Rectal smooth muscle tissue (tissue), 1 donor: Measurements from ENCODE around the gene IRGQ.
"Not testable (repeated sequence)": the region's sequence is repeated elsewhere in the genome, so short reads cannot be mapped to it uniquely, and the experiment has no call there.

Source experiments
- H3K27ac ChIP-seq: one replicate; pipeline ENCODE4 v1.7.0; 2013; ENCODE audit warnings: low read depth, low read length, inconsistent platforms
- H3K27me3 ChIP-seq: one replicate; pipeline ENCODE4 v1.7.0; 2013; ENCODE audit warnings: low read length; ENCODE audit not compliant: control insufficient read depth, insufficient read depth
- H3K36me3 ChIP-seq: one replicate; pipeline ENCODE4 v1.7.0; 2013; ENCODE audit warnings: low read length; ENCODE audit not compliant: control insufficient read depth, insufficient read depth
- H3K4me1 ChIP-seq: one replicate; pipeline ENCODE4 v1.7.0; 2013; ENCODE audit warnings: low read length; ENCODE audit not compliant: control insufficient read depth, insufficient read depth
- H3K4me3 ChIP-seq: one replicate; pipeline ENCODE4 v1.7.0; 2013; ENCODE audit warnings: low read length
- H3K9ac ChIP-seq: one replicate; pipeline ENCODE4 v1.7.0; 2013; ENCODE audit warnings: low read length

IRGQ gene

GRCh38 chr19:43595999-43596841 is at the start of gene IRGQ, which contains the start of gene ZNF576:
Gene IRGQ, minus strand, starts transcription at chr19:43596134. Its CDS starts 796 bp downstream, at chr19:43595338.
Gene ZNF576, plus strand, starts transcription at chr19:43596595. Its CDS starts 514 bp downstream, at chr19:43597109.
- Histone ChIP-seq H3K27ac (peak within 1 kb of the TSS; percentile 100), H3K4me3 (peak within 1 kb of the TSS; percentile 76), H3K27me3 (no peaks in the 10 kb centered on the region), H3K36me3 (peaks cover 21% of the 10 kb centered on the region), H3K4me1 (peaks cover 13% of the 10 kb centered on the region), H3K9ac (peak within 1 kb of the TSS; percentile 92)

DNA sequence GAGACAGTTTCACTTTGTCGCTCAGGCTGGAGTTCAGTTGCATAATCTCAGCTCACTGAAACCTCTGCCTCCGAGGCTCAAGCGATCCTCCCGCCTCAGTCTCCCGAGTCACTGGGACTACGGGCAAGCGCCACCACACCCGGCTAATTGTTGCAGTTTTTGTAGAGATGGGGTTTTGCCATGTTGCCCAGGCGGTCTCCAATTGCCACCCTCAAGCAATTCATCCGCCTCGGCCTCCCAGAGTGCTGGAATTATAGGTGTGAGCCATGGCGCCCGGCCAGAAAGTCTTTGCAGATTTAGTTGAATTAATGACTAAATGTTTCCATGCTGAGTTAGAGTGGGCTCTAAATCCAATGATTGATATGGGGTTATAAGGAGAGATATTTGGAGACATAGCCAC is 48.2 kb upstream of the IRGQ start:
- H3K36me3 ChIP-seq = no peaks in the 10 kb centered on the region
- no peak overlapping the region for H3K9ac ChIP-seq
- no peak overlapping the region for H3K27ac ChIP-seq
- H3K4me3 ChIP-seq = no peak overlapping the region
- peaks cover under 1% of the 10 kb centered on the region for H3K27me3 ChIP-seq
- peaks cover 7% of the 10 kb centered on the region for H3K4me1 ChIP-seq

DNA sequence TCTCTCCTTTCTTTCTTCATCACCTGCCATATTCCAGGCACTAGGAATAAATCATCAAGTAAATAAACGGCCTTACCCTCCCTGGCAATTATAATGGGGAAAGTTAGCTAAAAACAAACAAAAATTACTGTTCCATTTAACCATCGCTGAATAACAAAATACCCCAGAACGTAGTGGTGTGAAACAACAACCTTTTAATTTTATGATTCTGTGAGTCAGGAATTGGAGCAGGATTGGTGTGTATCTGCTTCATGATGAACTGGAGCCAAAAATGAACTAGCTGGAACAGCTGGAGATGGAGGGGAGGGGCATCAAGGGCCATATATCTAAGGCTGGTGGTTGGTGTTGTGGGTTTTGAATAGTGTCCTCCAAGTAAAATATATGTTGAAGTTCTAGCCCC is 47.4 kb upstream of the IRGQ start:
- Histone ChIP-seq H3K4me1 (peaks cover 7% of the 10 kb centered on the region), H3K27ac (no peak overlapping the region), H3K27me3 (peaks cover 8% of the 10 kb centered on the region), H3K4me3 (no peak overlapping the region), H3K36me3 (no peaks in the 10 kb centered on the region), H3K9ac (no peak overlapping the region)

- Histone ChIP-seq H3K4me1 (peaks cover 7% of the 10 kb centered on the region), H3K9ac (no peak overlapping the region), H3K4me3 (no peak overlapping the region), H3K27ac (no peak overlapping the region), H3K36me3 (no peaks in the 10 kb centered on the region), H3K27me3 (peaks cover 8% of the 10 kb centered on the region)
These were observed 46.6 kb upstream of the IRGQ start for GRCh38 chr19:43642531-43642930.

- Histone ChIP-seq H3K4me3 (no peak overlapping the region), H3K9ac (no peak overlapping the region), H3K36me3 (no peaks in the 10 kb centered on the region), H3K27ac (no peak overlapping the region), H3K4me1 (peaks cover 7% of the 10 kb centered on the region), H3K27me3 (peaks cover 8% of the 10 kb centered on the region)
These were observed 45.4 kb upstream of the IRGQ start for GRCh38 chr19:43641333-43641732.

DNA sequence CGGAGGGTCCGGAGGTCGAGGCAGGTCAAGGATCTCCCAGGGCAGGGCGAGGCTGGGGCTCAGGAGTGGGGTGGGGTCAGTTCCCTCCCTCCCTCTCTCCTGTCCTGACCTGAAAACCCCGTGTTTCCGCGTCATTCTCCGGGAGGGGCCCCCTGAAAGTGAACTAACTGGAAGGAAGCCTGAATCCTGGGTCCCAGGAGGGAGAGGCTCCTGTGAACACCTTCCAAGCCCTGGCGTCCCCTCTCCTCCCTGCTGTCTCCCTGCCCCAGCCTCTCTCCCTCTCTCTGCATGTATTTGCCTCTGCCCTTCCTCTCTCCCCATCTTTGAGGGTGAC is 44.5 kb upstream of the IRGQ start:
- no peak overlapping the region for H3K9ac ChIP-seq
- peaks cover 11% of the 10 kb centered on the region for H3K27me3 ChIP-seq
- peaks cover 7% of the 10 kb centered on the region for H3K4me1 ChIP-seq
- H3K36me3 ChIP-seq = no peaks in the 10 kb centered on the region
- peak overlapping the region; percentile 74 for H3K4me3 ChIP-seq
- H3K27ac ChIP-seq = no peak overlapping the region

DNA sequence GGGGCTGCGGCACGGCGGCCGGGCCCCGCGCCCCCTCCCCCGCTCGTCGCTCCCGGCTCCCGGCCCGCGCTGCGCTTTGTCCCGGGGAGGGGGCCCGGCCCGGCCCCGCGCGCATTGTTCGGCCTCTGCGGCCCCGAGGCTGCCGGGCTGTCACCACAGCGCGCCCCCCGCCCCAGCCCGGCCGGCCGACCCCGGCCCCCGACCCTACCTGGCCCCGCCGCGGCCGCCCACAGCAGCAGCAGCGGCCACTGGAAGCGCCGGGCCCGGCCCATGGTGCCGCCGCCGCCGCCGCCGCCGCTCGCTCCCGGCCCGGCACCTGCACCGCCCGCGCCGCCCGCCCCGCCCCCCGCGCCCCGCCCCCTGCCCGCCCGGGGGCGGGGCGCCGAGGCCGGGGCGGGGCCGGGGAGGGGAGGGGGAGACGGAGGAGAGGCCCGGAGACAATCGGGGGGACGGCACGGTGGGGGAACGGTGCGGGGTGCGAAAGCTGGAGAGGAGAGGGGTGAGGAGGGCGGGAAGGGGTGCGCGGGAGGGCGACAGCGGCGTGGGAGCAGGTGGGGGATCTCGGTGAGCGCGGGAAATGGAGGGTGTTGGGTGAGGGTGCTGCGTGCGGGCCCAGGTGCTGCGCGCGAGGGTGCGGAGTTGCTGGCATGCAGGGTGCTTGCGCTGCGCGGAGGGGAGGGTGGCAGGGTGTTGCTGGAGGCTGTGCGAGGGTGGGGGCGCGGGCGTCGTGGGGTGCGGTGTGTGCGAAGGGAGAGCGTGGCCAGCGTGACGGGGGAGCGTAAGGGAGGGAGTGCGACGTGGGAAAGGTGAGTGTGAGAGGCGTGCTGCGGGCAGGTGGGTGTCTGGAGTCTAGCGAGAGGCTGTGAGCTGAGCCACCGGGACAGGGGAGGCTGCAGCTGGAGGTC is 43.8 kb upstream of the IRGQ start, which contains the start of gene CADM4:
TSS of gene CADM4 (minus strand) at position 332 of the 905 bp plus-strand sequence. CDS start at position 272, 60 bp downstream.
- H3K27ac ChIP-seq = peak within 1 kb of the TSS; percentile 27
- H3K36me3 ChIP-seq = no peaks in the 10 kb centered on the region
- H3K9ac ChIP-seq = peak within 1 kb of the TSS; percentile 5
- H3K4me3 ChIP-seq = peak within 1 kb of the TSS; percentile 74
- H3K27me3 ChIP-seq = peaks cover 11% of the 10 kb centered on the region
- peaks cover 7% of the 10 kb centered on the region for H3K4me1 ChIP-seq

DNA sequence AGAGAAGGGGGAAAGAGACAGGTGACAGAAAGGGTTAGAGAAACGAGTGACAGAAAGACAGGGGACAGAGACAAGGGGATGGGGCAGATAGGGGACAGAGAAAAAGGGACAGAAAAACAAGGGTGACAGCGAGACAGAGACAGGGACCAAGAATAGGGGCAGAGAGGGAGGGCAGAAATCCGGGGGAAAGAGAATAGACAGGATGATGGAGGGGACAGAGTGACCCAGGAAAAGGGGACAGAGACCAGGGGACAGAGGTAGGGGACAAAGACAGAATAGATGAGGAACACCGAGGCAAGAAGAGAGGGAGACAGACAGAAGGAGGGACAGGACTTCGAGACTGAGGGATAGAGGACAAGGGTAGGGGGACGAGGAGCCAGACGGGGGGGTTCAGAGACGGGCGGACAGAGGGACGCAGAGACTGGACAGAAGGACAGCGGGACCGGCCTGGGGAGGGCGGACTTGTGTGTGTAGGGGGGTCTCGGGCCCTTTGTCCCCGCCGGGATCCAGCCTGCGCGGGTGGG is 43.1 kb upstream of the IRGQ start:
- Histone ChIP-seq H3K27me3 (peaks cover 11% of the 10 kb centered on the region), H3K27ac (no peak overlapping the region), H3K9ac (peak overlapping the region; percentile 5), H3K4me1 (peaks cover 7% of the 10 kb centered on the region), H3K4me3 (peak overlapping the region; percentile 38), H3K36me3 (no peaks in the 10 kb centered on the region)

- H3K27me3 ChIP-seq = peaks cover 11% of the 10 kb centered on the region
- peaks cover 7% of the 10 kb centered on the region for H3K4me1 ChIP-seq
- H3K27ac ChIP-seq = no peak overlapping the region
- no peaks in the 10 kb centered on the region for H3K36me3 ChIP-seq
- no peak overlapping the region for H3K9ac ChIP-seq
- H3K4me3 ChIP-seq = no peak overlapping the region
These were observed 42.5 kb upstream of the IRGQ start for GRCh38 chr19:43638214-43638994.

- H3K4me1 ChIP-seq = peaks cover 7% of the 10 kb centered on the region
- H3K36me3 ChIP-seq = no peaks in the 10 kb centered on the region
- H3K27ac ChIP-seq = peak overlapping the region; percentile 64
- H3K27me3 ChIP-seq = peaks cover 11% of the 10 kb centered on the region
- H3K9ac ChIP-seq = no peak overlapping the region
- H3K4me3 ChIP-seq = no peak overlapping the region
These were observed 40.3 kb upstream of the IRGQ start for GRCh38 chr19:43636121-43636683.

DNA sequence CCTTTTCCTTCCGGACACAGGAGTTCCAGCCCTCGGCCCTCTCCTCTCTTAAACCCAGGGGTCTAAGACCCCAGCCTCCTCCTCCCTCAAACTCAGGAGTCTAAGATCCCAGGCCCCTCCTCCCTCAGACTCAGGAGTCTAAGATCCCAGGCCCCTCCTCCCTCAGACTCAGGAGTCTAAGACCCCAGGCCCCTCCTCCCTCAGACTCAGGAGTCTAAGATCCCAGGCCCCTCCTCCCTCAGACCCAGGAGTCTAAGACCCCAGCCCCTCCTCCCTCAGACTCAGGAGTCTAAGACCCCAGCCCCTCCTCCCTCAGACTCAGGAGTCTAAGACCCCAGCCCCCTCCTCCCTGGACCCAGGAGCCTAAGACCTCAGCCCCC is 39.6 kb upstream of the IRGQ start:
- not testable (repeated sequence) for H3K4me1 ChIP-seq, H3K9ac ChIP-seq, H3K36me3 ChIP-seq
- peaks cover 11% of the 10 kb centered on the region for H3K27me3 ChIP-seq
- peak overlapping the region; percentile 4 for H3K4me3 ChIP-seq
- H3K27ac ChIP-seq = peak overlapping the region; percentile 64
